ENCODE data around the gene PCNA. TPM values are rescaled to one million over a fixed set of nuclear protein-coding genes. Genes with fewer than 3 reads are reported as not detected.
A peak's percentile ranks its signal among the peaks of the same experiment; 100 is the strongest.

The PCNA gene
- 10 to 100 TPM; 25.3 to 25.4 TPM for total RNA-seq

GRCh38 chr20:5119435-5120184 lies at the start of gene PCNA:
PCNA (minus strand) TSS chr20:5119958; CDS start chr20:5119798, 160 bp downstream.
- DNase-seq (ENCODE audit: low spot score), result peak; percentile 97
- Histone ChIP-seq H3K27me3 (no peaks in the 10 kb centered on the region), H3K36me3 (peaks cover 17% of the 10 kb centered on the region), H3K9me3 (no peaks in the 10 kb centered on the region), H3K27ac (peak within 1 kb of the TSS; percentile 86 to 93), H3K4me1 (peaks cover 0 to 11% of the 10 kb centered on the region in 2 donors), H3K4me3 (peak within 1 kb of the TSS; percentile 83 to 88)
- peak in 1 of 2 donors; percentile 20 for TF ChIP-seq CTCF (IDR thresholded peaks at IDR 0.05)

- Histone ChIP-seq H3K4me3 (no peak overlapping the region), H3K9me3 (no peaks in the 10 kb centered on the region), H3K27me3 (no peaks in the 10 kb centered on the region), H3K27ac (peak overlapping the region; percentile 59 to 70), H3K36me3 (no peaks in the 10 kb centered on the region), H3K4me1 (peaks cover 0 to 97% of the 10 kb centered on the region in 2 donors)
- no peak for DNase-seq (ENCODE audit: low spot score)
- TF ChIP-seq CTCF (IDR thresholded peaks at IDR 0.05), result no peak
Observed at GRCh38 chr20:5168651-5169396, 49.1 kb upstream of the PCNA start.

GRCh38 chr20:5164645-5165625 lies 45.2 kb upstream of the PCNA start:
- Histone ChIP-seq H3K4me3 (no peak overlapping the region), H3K27ac (no peak overlapping the region), H3K4me1 (peaks cover 0 to 78% of the 10 kb centered on the region in 2 donors), H3K36me3 (no peaks in the 10 kb centered on the region), H3K27me3 (no peaks in the 10 kb centered on the region), H3K9me3 (no peaks in the 10 kb centered on the region)
- no peak for DNase-seq (ENCODE audit: low spot score)
- no peak for TF ChIP-seq CTCF (IDR thresholded peaks at IDR 0.05)

- H3K4me3 ChIP-seq, result no peak overlapping the region
- H3K36me3 ChIP-seq, result no peaks in the 10 kb centered on the region
- no peak for DNase-seq (ENCODE audit: low spot score)
- peak overlapping the region in 1 of 2 donors; percentile 10 for H3K27ac ChIP-seq
- H3K9me3 ChIP-seq, result no peaks in the 10 kb centered on the region
- H3K4me1 ChIP-seq, result peaks cover 0 to 59% of the 10 kb centered on the region in 2 donors
- TF ChIP-seq CTCF (IDR thresholded peaks at IDR 0.05), result no peak
- H3K27me3 ChIP-seq, result no peaks in the 10 kb centered on the region
Observed at GRCh38 chr20:5161536-5162164, 41.9 kb upstream of the PCNA start.

GRCh38 chr20:5160882-5161281 lies 41.1 kb upstream of the PCNA start:
- no peaks in the 10 kb centered on the region for H3K9me3 ChIP-seq
- no peak for DNase-seq (ENCODE audit: low spot score)
- H3K4me1 ChIP-seq, result peaks cover 0 to 59% of the 10 kb centered on the region in 2 donors
- no peak overlapping the region for H3K4me3 ChIP-seq
- H3K27me3 ChIP-seq, result no peaks in the 10 kb centered on the region
- peak overlapping the region in 1 of 2 donors; percentile 10 for H3K27ac ChIP-seq
- no peak for TF ChIP-seq CTCF (IDR thresholded peaks at IDR 0.05)
- H3K36me3 ChIP-seq, result no peaks in the 10 kb centered on the region

Data from right atrium auricular region (tissue), 2 donors.